ENCODE results near the gene RCL1.

The RCL1 gene, protein sequence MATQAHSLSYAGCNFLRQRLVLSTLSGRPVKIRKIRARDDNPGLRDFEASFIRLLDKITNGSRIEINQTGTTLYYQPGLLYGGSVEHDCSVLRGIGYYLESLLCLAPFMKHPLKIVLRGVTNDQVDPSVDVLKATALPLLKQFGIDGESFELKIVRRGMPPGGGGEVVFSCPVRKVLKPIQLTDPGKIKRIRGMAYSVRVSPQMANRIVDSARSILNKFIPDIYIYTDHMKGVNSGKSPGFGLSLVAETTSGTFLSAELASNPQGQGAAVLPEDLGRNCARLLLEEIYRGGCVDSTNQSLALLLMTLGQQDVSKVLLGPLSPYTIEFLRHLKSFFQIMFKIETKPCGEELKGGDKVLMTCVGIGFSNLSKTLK

DNA sequence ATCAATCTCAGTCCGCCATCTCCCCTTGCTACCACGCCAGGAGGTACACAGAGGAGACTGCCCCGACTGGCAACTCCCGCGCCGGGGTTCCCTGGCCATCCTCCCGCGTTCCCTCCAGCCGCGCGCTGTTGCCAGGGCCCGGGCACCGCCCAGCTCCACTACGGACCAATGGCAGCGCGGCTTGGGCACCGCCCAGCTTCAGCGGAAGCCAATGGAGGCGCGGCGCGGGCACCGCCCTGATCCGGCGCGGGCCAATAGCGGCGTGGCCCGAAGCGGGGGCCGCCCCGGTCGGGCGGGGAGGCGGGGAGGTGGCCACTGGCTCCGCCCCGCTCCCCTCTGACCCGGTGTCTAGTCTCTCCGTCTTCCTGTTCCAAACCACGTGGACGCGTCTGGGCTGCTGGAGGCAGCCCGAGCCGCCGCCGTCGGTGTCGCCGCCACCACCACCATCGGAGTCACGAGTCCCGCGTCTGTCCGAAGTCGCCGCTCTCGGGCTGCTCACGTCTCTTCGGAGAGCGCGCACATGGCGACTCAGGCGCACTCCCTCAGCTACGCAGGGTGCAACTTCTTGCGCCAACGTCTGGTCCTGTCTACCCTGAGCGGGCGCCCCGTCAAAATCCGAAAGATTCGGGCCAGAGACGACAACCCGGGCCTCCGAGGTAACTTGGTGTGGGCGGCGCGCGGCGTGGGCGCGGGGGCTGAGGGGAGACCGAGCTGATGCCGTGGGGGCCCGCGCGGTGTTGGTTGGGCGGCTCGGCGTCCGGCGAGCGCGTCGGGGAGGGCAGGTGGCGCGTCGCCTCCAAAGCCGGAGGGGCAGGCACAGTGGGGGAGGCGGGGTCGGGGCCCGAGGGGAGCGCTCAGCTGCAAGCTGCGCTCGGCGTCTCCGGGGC lies at the start of gene RCL1:
Gene RCL1, plus strand, starts transcription at position 373 of the 887 bp plus-strand sequence. Its CDS starts 148 bp downstream, at position 521.
- peak; percentile 98 for ATAC-seq
- TF ChIP-seq TCF4 (CRISPR knock-in tag; IDR thresholded peaks at IDR 0.05; ENCODE audit: borderline replicate concordance) (no peak), ZFP30 (CRISPR knock-in tag; IDR thresholded peaks at IDR 0.05) (no peak), TOX (CRISPR knock-in tag; IDR thresholded peaks at IDR 0.05; ENCODE audit: borderline replicate concordance) (no peak), RARB (CRISPR knock-in tag; IDR thresholded peaks at IDR 0.05) (no peak), ZNF8 (CRISPR knock-in tag; IDR thresholded peaks at IDR 0.05) (no peak), OSR1 (CRISPR knock-in tag; IDR thresholded peaks at IDR 0.05) (no peak), ESRRG (CRISPR knock-in tag; IDR thresholded peaks at IDR 0.05) (no peak), ZFP3 (CRISPR knock-in tag; IDR thresholded peaks at IDR 0.05) (no peak)

DNA sequence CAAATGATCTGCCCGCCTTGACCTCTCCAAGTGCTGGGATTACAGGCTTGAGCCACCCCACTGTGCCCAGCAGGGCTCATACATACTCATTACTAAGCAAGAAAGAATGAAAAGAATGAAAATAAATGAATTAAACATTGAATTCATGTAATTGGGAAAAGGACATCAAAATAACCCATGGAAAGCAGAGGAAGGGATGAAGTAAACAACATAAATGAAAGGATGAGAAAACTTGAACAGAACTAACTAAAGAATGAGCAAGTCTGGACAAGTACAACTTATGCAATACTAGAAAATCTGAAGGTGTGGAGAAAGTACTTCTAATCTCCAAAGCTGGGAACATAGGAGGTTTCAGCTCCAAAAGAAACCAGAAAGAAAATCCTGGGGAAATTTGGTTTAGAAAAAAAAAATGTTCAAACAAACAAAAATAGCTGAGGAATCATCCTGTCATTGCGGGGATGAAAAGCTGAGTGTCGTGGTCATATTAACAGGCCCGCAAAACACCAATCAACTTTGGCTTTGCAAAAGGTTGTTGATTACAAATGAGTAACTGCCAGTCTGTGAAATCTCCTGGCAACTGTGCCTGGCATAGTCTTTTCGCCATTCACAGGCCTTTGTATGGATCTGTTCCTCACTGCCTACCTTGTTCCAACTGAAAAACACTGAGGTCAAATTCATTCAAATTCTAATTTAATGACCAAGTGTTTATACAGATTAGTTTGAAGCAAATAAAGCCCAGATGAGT lies 49.4 kb upstream of the RCL1 start:
- ATAC-seq: no peak
- peak; percentile 12; the same call in 1 of the 2 replicates for TF ChIP-seq ISL1 (CRISPR knock-in tag; IDR thresholded peaks at IDR 0.05)
- TF ChIP-seq, protein P1, sequence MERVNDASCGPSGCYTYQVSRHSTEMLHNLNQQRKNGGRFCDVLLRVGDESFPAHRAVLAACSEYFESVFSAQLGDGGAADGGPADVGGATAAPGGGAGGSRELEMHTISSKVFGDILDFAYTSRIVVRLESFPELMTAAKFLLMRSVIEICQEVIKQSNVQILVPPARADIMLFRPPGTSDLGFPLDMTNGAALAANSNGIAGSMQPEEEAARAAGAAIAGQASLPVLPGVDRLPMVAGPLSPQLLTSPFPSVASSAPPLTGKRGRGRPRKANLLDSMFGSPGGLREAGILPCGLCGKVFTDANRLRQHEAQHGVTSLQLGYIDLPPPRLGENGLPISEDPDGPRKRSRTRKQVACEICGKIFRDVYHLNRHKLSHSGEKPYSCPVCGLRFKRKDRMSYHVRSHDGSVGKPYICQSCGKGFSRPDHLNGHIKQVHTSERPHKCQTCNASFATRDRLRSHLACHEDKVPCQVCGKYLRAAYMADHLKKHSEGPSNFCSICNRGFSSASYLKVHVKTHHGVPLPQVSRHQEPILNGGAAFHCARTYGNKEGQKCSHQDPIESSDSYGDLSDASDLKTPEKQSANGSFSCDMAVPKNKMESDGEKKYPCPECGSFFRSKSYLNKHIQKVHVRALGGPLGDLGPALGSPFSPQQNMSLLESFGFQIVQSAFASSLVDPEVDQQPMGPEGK (CRISPR knock-in tag; IDR thresholded peaks at IDR 0.05; ENCODE audit: borderline replicate concordance): no peak

DNA sequence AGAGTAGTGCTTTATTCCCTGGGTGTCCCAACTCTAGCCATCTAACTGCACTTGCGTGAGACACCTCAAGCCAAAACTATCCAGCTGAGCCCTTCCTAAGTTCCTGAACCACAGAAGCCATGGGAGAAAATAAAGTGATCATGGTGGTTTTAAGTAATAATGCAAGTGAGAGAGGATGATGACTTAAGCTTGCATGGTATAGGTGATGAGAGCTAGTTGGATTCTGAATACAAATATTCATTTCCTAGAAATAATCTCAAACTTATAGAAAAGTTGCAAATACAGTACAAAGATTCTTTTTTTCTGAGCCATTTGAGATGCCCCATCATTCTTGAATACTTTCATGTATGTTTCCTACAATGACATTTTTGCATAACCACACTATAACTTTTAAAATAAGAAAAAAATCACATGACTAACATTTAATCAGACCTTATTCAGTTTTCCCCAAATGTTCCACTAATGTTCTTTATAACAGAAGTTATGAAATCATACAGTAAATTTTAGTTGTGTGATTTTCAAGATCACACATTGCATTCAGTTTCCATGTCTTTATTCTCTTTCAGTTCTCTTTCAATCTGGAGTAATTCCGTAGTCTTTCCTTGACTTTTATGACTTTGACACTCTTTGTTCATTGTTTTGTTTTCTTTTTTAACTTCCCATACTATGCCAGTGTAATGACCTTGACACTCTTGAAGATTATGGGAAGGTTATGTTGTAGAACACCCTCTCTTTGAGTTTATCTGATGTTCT lies 46.3 kb upstream of the RCL1 start:
- ATAC-seq: no peak
- TF ChIP-seq TCF4 (CRISPR knock-in tag; IDR thresholded peaks at IDR 0.05; ENCODE audit: borderline replicate concordance) (no peak), ZNF8 (CRISPR knock-in tag; IDR thresholded peaks at IDR 0.05) (no peak), PPARA (CRISPR knock-in tag; IDR thresholded peaks at IDR 0.05; ENCODE audit: borderline replicate concordance) (no peak), RARB (CRISPR knock-in tag; IDR thresholded peaks at IDR 0.05) (no peak), TOX (CRISPR knock-in tag; IDR thresholded peaks at IDR 0.05; ENCODE audit: borderline replicate concordance) (no peak), SNAI2 (CRISPR knock-in tag; IDR thresholded peaks at IDR 0.05) (no peak), OSR1 (CRISPR knock-in tag; IDR thresholded peaks at IDR 0.05) (no peak)
- TF ChIP-seq, protein P2, sequence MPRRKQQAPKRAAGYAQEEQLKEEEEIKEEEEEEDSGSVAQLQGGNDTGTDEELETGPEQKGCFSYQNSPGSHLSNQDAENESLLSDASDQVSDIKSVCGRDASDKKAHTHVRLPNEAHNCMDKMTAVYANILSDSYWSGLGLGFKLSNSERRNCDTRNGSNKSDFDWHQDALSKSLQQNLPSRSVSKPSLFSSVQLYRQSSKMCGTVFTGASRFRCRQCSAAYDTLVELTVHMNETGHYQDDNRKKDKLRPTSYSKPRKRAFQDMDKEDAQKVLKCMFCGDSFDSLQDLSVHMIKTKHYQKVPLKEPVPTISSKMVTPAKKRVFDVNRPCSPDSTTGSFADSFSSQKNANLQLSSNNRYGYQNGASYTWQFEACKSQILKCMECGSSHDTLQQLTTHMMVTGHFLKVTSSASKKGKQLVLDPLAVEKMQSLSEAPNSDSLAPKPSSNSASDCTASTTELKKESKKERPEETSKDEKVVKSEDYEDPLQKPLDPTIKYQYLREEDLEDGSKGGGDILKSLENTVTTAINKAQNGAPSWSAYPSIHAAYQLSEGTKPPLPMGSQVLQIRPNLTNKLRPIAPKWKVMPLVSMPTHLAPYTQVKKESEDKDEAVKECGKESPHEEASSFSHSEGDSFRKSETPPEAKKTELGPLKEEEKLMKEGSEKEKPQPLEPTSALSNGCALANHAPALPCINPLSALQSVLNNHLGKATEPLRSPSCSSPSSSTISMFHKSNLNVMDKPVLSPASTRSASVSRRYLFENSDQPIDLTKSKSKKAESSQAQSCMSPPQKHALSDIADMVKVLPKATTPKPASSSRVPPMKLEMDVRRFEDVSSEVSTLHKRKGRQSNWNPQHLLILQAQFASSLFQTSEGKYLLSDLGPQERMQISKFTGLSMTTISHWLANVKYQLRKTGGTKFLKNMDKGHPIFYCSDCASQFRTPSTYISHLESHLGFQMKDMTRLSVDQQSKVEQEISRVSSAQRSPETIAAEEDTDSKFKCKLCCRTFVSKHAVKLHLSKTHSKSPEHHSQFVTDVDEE (CRISPR knock-in tag; IDR thresholded peaks at IDR 0.05): no peak

DNA sequence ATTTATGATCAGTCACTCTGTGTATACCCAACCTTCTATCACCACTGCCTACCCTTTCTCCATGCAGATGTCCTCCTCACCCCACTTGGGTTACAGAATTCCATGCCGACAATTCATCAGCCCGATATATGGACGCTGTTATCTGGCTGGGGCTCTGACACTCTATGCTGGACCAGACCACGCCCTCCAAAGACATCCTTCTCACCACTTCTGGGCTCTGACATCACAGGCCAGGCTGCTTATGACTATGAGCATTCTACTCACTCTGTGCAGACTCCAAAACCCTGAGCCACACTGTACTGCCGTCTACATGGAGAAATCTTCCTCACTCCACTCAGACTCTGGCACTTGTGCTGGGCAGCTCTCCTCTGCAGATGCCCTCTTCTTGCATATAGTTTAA lies 44.1 kb upstream of the RCL1 start:
- no peak for TF ChIP-seq ISL1 (CRISPR knock-in tag; IDR thresholded peaks at IDR 0.05)
- TF ChIP-seq, protein P1 (CRISPR knock-in tag; IDR thresholded peaks at IDR 0.05; ENCODE audit: borderline replicate concordance): no peak
- ATAC-seq: no peak
